Panc1 (cell line): ENCODE results near the gene MED12. TPM values are rescaled to one million over a fixed set of nuclear protein-coding genes. Genes with fewer than 3 reads are reported as not detected.

Experiments used
- ATAC-seq: fragments of 200-7000 bp; cut with Tn5 transposase; 2 replicates; pipeline ENCODE4 v1.9.1; 2020; ENCODE audit warnings: mild to moderate bottlenecking, moderate library complexity
- BruUV-seq: library from RNA; stranded (reverse); fragments of 400-500 nt; replicated peaks from 2 replicates; lab custom pipeline; 2021; lab: Mats Ljungman, UMichigan
- CTCF ChIA-PET: fragments of 300-600 bp; sonication (Branson Sonifier 250); formaldehyde crosslinking; loops from one replicate; lab custom pipeline; 2022; ENCODE audit warnings: antibody characterized with exemption; lab: Charles Lee
- POLR2A ChIA-PET: fragments of 300-600 bp; sonication (Branson Sonifier 250); formaldehyde crosslinking; loops from one replicate; lab custom pipeline; 2022; ENCODE audit warnings: antibody characterized with exemption; lab: Charles Lee
- DNase-seq: peaks from one replicate; pipeline ENCODE4 v3.0.0-alpha.2; 2010; ENCODE audit warnings: low read depth, low spot score
- H3K27ac ChIP-seq: 2 replicates; pipeline ENCODE4 v1.5.1; 2011; ENCODE audit warnings: mild to moderate bottlenecking, low read length, inconsistent platforms
- H3K27me3 ChIP-seq: fragments of 200-500 bp; sonication (Bioruptor generic); 2 replicates; pipeline ENCODE4 v1.6.0; 2014; ENCODE audit warnings: low read length, inconsistent platforms; ENCODE audit not compliant: control insufficient read depth, insufficient read depth
- H3K36me3 ChIP-seq: fragments of 200-500 bp; sonication (Bioruptor generic); 2 replicates; pipeline ENCODE4 v1.5.1; 2014; ENCODE audit warnings: inconsistent platforms, mild to moderate bottlenecking, low read length, moderate library complexity; ENCODE audit not compliant: control insufficient read depth, insufficient read depth
- H3K4me1 ChIP-seq: 2 replicates; pipeline ENCODE4 v1.5.1; 2011; ENCODE audit warnings: inconsistent platforms, mild to moderate bottlenecking, low read length, moderate library complexity; ENCODE audit not compliant: control insufficient read depth, insufficient read depth
- H3K4me3 ChIP-seq, 2 experiments: 2 replicates each; pipeline ENCODE4 v1.5.1; 2011 to 2012; ENCODE audit warnings: low read depth in 2 of 2, low read length in 2 of 2, mild to moderate bottlenecking in 2 of 2, inconsistent platforms in 1 of 2, moderate library complexity in 1 of 2
- H3K9me3 ChIP-seq: fragments of 200-500 bp; sonication (Bioruptor generic); 2 replicates; pipeline ENCODE4 v1.5.1; 2014; ENCODE audit warnings: low read depth, mild to moderate bottlenecking, inconsistent platforms, low read length, moderate library complexity; ENCODE audit not compliant: control insufficient read depth, insufficient read depth
- POLR2AphosphoS5 ChIP-seq: IDR thresholded peaks from 2 replicates; pipeline ENCODE4 v1.6.1; 2012; ENCODE audit warnings: mild to moderate bottlenecking, low read depth, low read length, moderate library complexity
- SIN3A ChIP-seq: IDR thresholded peaks from 2 replicates; pipeline ENCODE4 v1.6.1; 2012; ENCODE audit warnings: low read depth, mild to moderate bottlenecking, low read length, moderate library complexity, borderline replicate concordance; ENCODE audit not compliant: insufficient read depth
- TCF7L2 ChIP-seq: IDR thresholded peaks from 2 replicates; pipeline ENCODE4 v1.6.1; 2011; ENCODE audit warnings: mild to moderate bottlenecking, low read depth, low read length, inconsistent platforms
- in situ Hi-C: cut with HindIII; loops from 2 replicates; pipeline ENCODE4 v1.10.0; 2016; ENCODE audit warnings: low sequenced_read_pairs, low pct_unique_long_range_greater_than_20kb
- intact Hi-C: fragments of 100-400 bp; cut with micrococcal nuclease; formaldehyde crosslinking; loops from one replicate; pipeline ENCODE4 v1.10.0; 2022; ENCODE audit not compliant: unreplicated experiment
- total RNA-seq: library from RNA; stranded (reverse); gene quantifications from one replicate; pipeline ENCODE4 v1.2.1, GENCODE V29; 2021; ENCODE audit not compliant: unreplicated experiment
- TF ChIP-seq, protein P1 (sequence below), 2 experiments: IDR thresholded peaks; 2 replicates each; pipeline ENCODE4 v1.6.1; 2011 to 2012; ENCODE audit warnings: low read depth in 2 of 2, control low read depth in 1 of 2, low read length in 1 of 2, mild to moderate bottlenecking in 1 of 2, moderate library complexity in 1 of 2; ENCODE audit not compliant: insufficient read depth in 1 of 2
- TF ChIP-seq, protein P2 (sequence below): fragments of 450-650 bp; IDR thresholded peaks from 2 replicates; pipeline ENCODE4 v1.5.1; 2017; ENCODE audit warnings: mild to moderate bottlenecking

The MED12 gene
- total RNA-seq, 1 experiment from 2014 or later, result 42.0 TPM

DNA sequence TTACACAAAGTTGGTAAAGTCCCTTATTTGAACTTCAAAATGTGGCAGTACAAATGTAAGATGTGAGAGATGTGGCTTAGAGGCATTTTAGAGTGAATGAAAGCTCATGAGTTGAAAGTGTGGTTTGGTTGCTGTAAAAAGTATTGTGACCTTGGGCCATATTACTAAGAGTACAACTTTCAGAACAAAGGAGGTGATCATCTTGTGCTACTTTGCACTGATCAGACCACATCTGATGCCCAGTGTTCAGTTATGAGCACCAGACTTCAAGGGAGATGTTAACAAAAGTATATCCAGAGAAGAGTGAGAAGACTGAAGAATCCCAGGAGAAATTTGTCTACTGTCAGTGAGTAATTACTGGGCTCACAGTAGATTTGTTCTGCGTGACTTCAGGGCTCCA, 56.4 kb downstream of the MED12 start:
- Histone ChIP-seq H3K36me3 (no peaks in the 10 kb centered on the region), H3K27me3 (no peaks in the 10 kb centered on the region), H3K4me3 (no peak overlapping the region), H3K4me1 (no peaks in the 10 kb centered on the region), H3K9me3 (no peaks in the 10 kb centered on the region), H3K27ac (no peak overlapping the region)
- in situ Hi-C loops (no loop called here), intact Hi-C loops (loop anchor here (5.0 kb wide), 1 partner anchor 77 kb away; the partner anchor contains the start of gene FOXO4)
- no peak for ATAC-seq
- ChIA-PET CTCF (no interaction called here), POLR2A (no interaction called here)
- DNase-seq, result no peak
- BruUV-seq, result no TSS peak
- no peak for TF ChIP-seq POLR2AphosphoS5
- TF ChIP-seq, protein P1, sequence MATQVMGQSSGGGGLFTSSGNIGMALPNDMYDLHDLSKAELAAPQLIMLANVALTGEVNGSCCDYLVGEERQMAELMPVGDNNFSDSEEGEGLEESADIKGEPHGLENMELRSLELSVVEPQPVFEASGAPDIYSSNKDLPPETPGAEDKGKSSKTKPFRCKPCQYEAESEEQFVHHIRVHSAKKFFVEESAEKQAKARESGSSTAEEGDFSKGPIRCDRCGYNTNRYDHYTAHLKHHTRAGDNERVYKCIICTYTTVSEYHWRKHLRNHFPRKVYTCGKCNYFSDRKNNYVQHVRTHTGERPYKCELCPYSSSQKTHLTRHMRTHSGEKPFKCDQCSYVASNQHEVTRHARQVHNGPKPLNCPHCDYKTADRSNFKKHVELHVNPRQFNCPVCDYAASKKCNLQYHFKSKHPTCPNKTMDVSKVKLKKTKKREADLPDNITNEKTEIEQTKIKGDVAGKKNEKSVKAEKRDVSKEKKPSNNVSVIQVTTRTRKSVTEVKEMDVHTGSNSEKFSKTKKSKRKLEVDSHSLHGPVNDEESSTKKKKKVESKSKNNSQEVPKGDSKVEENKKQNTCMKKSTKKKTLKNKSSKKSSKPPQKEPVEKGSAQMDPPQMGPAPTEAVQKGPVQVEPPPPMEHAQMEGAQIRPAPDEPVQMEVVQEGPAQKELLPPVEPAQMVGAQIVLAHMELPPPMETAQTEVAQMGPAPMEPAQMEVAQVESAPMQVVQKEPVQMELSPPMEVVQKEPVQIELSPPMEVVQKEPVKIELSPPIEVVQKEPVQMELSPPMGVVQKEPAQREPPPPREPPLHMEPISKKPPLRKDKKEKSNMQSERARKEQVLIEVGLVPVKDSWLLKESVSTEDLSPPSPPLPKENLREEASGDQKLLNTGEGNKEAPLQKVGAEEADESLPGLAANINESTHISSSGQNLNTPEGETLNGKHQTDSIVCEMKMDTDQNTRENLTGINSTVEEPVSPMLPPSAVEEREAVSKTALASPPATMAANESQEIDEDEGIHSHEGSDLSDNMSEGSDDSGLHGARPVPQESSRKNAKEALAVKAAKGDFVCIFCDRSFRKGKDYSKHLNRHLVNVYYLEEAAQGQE (IDR thresholded peaks at IDR 0.05; ENCODE audit: insufficient read depth in 1 of 2, low read depth in 2 of 2, low read length in 1 of 2), result no peak

DNA sequence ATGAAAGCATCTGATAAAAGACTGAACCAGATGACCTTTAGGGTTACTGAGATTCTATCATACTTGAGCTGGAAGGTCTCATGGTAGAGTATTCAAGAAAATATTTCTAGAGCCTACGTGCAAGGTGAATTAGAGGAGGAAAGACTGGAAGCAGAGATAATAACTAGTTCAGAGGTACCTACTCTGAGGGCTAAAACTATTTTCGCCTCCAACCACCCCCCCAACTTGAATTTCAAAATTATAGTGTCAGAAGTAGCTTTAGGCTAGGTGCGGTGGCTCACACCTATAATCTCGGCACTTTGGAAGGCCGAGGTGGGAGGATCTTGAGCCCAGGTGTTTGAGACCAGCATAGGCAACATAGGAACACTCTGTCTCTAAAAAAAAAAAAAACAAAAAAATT, 57.1 kb downstream of the MED12 start:
- ChIA-PET CTCF (interaction anchor here (0.7 kb wide), 1 partner anchor 31 kb away, joined by 3 read pairs; the partner anchor contains the start of gene NLGN3), POLR2A (no interaction called here)
- DNase-seq, result no peak
- no peak for ATAC-seq
- BruUV-seq, result no TSS peak
- in situ Hi-C loops (no loop called here), intact Hi-C loops (loop anchor here (5.0 kb wide), 1 partner anchor 78 kb away; the partner anchor contains the start of gene FOXO4)
- H3K27ac ChIP-seq, result no peak overlapping the region
- no peaks in the 10 kb centered on the region for H3K36me3 ChIP-seq
- no peaks in the 10 kb centered on the region for H3K4me1 ChIP-seq
- TF ChIP-seq SIN3A, result no peak
- TF ChIP-seq, protein P2, sequence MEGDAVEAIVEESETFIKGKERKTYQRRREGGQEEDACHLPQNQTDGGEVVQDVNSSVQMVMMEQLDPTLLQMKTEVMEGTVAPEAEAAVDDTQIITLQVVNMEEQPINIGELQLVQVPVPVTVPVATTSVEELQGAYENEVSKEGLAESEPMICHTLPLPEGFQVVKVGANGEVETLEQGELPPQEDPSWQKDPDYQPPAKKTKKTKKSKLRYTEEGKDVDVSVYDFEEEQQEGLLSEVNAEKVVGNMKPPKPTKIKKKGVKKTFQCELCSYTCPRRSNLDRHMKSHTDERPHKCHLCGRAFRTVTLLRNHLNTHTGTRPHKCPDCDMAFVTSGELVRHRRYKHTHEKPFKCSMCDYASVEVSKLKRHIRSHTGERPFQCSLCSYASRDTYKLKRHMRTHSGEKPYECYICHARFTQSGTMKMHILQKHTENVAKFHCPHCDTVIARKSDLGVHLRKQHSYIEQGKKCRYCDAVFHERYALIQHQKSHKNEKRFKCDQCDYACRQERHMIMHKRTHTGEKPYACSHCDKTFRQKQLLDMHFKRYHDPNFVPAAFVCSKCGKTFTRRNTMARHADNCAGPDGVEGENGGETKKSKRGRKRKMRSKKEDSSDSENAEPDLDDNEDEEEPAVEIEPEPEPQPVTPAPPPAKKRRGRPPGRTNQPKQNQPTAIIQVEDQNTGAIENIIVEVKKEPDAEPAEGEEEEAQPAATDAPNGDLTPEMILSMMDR, result no peak
- TF ChIP-seq POLR2AphosphoS5, result no peak
- TF ChIP-seq TCF7L2, result no peak
- TF ChIP-seq, protein P1 (IDR thresholded peaks at IDR 0.05; ENCODE audit: insufficient read depth in 1 of 2, low read depth in 2 of 2, low read length in 1 of 2), result no peak
- no peaks in the 10 kb centered on the region for H3K9me3 ChIP-seq
- H3K27me3 ChIP-seq, result no peaks in the 10 kb centered on the region
- H3K4me3 ChIP-seq, result no peak overlapping the region
